NT2/D1 (cell line): Measurements from ENCODE around the gene XRN1.
A peak's percentile ranks its signal among the peaks of the same experiment; 100 is the strongest.

Experiments used
- DNase-seq: peaks from one replicate; pipeline ENCODE4 v3.0.0-alpha.2; 2011; ENCODE audit warnings: low read depth, low spot score
- H3K27me3 ChIP-seq: 2 replicates; pipeline ENCODE4 v1.6.0; 2011; ENCODE audit warnings: mild to moderate bottlenecking; ENCODE audit not compliant: insufficient read length, insufficient read depth
- H3K36me3 ChIP-seq: 2 replicates; pipeline ENCODE4 v1.6.1; 2011; ENCODE audit warnings: mild to moderate bottlenecking, low read length, mixed read lengths; ENCODE audit not compliant: insufficient read depth, insufficient read length
- H3K4me1 ChIP-seq: 2 replicates; pipeline ENCODE4 v1.5.1; 2011; ENCODE audit not compliant: insufficient read depth, insufficient read length
- H3K4me3 ChIP-seq: 2 replicates; pipeline ENCODE4 v1.5.1; 2011; ENCODE audit warnings: low read depth; ENCODE audit not compliant: insufficient read length
- H3K9ac ChIP-seq: 2 replicates; pipeline ENCODE4 v1.6.0; 2011; ENCODE audit warnings: low read depth; ENCODE audit not compliant: insufficient read length
- H3K9me3 ChIP-seq: 2 replicates; pipeline ENCODE4 v1.5.1; 2011; ENCODE audit warnings: mild to moderate bottlenecking, low read length; ENCODE audit not compliant: insufficient read depth
- SUZ12 ChIP-seq: IDR thresholded peaks from 2 replicates; pipeline ENCODE4 v1.6.1; 2011; ENCODE audit not compliant: insufficient read length, insufficient read depth; ENCODE audit errors: extremely low read depth
- YY1 ChIP-seq: IDR thresholded peaks from 2 replicates; pipeline ENCODE4 v1.6.1; 2011; ENCODE audit not compliant: insufficient read length, insufficient read depth
- ZNF274 ChIP-seq: IDR thresholded peaks from 2 replicates; pipeline ENCODE4 v1.6.1; 2011; ENCODE audit warnings: mild to moderate bottlenecking, low read depth, low read length

Gene XRN1

GRCh38 chr3:142268426-142268825 is 179.4 kb downstream of the XRN1 start:
- TF ChIP-seq YY1: no peak
- no peak for TF ChIP-seq SUZ12
- TF ChIP-seq ZNF274: no peak
- Histone ChIP-seq H3K9ac (no peak overlapping the region), H3K36me3 (no peaks in the 10 kb centered on the region), H3K27me3 (no peaks in the 10 kb centered on the region), H3K9me3 (no peaks in the 10 kb centered on the region), H3K4me3 (no peak overlapping the region), H3K4me1 (no peaks in the 10 kb centered on the region)
- DNase-seq: no peak

- Histone ChIP-seq H3K27me3 (no peaks in the 10 kb centered on the region), H3K9ac (no peak overlapping the region), H3K9me3 (no peaks in the 10 kb centered on the region), H3K36me3 (no peaks in the 10 kb centered on the region), H3K4me1 (no peaks in the 10 kb centered on the region), H3K4me3 (no peak overlapping the region)
- no peak for DNase-seq
- no peak for TF ChIP-seq ZNF274
- no peak for TF ChIP-seq YY1
- no peak for TF ChIP-seq SUZ12
Measured at GRCh38 chr3:142267269-142267668, 180.6 kb downstream of the XRN1 start.

- H3K4me1 ChIP-seq: no peaks in the 10 kb centered on the region
- no peak overlapping the region for H3K4me3 ChIP-seq
- H3K27me3 ChIP-seq: no peaks in the 10 kb centered on the region
- TF ChIP-seq YY1: no peak
- no peak for TF ChIP-seq ZNF274
- H3K9ac ChIP-seq: no peak overlapping the region
- H3K9me3 ChIP-seq: no peaks in the 10 kb centered on the region
- DNase-seq: no peak
- no peaks in the 10 kb centered on the region for H3K36me3 ChIP-seq
Measured at GRCh38 chr3:142263112-142263511, 184.7 kb downstream of the XRN1 start.

GRCh38 chr3:142259359-142259758 is 188.5 kb downstream of the XRN1 start:
- Histone ChIP-seq H3K4me1 (no peaks in the 10 kb centered on the region), H3K9ac (no peak overlapping the region), H3K27me3 (no peaks in the 10 kb centered on the region), H3K9me3 (peaks cover 4% of the 10 kb centered on the region; the same call in 1 of the 2 replicates), H3K4me3 (no peak overlapping the region), H3K36me3 (no peaks in the 10 kb centered on the region)
- TF ChIP-seq YY1 (no peak), ZNF274 (no peak), SUZ12 (no peak)
- peak; percentile 8 for DNase-seq

- Histone ChIP-seq H3K9ac (no peak overlapping the region), H3K4me1 (no peaks in the 10 kb centered on the region), H3K9me3 (peaks cover 4% of the 10 kb centered on the region; the same call in 1 of the 2 replicates), H3K4me3 (no peak overlapping the region), H3K27me3 (no peaks in the 10 kb centered on the region), H3K36me3 (no peaks in the 10 kb centered on the region)
- TF ChIP-seq YY1 (no peak), SUZ12 (no peak), ZNF274 (no peak)
- DNase-seq: no peak
Measured at GRCh38 chr3:142256712-142257333, 191.0 kb downstream of the XRN1 start.
